HCT116 (cell line): ENCODE results near the gene FERD3L. TPM values are rescaled to one million over a fixed set of nuclear protein-coding genes. Genes with fewer than 3 reads are reported as not detected.

Source experiments
- ATAC-seq: fragments of 200-7000 bp; cut with Tn5 transposase; 2 replicates; pipeline ENCODE4 v1.9.1; 2020; ENCODE audit warnings: mild to moderate bottlenecking, moderate library complexity
- BruUV-seq: library from RNA; stranded (reverse); fragments of 400-500 nt; replicated peaks from 2 replicates; lab custom pipeline; 2021; lab: Mats Ljungman, UMichigan
- CTCF ChIA-PET: fragments of 300-600 bp; sonication (Branson Sonifier 250); formaldehyde crosslinking; loops from one replicate; lab custom pipeline; 2021; ENCODE audit warnings: antibody characterized with exemption; lab: Charles Lee
- POLR2A ChIA-PET: fragments of 300-600, 350-600 bp; sonication (Branson Sonifier 250); formaldehyde crosslinking; loops from one replicate; lab custom pipeline; 2021; ENCODE audit warnings: antibody characterized with exemption; lab: Charles Lee
- RAD21 ChIA-PET, 2 experiments: fragments of 300-600 bp; sonication (Branson Sonifier 250); formaldehyde crosslinking; loops; one replicate each; lab custom pipeline; 2023; ENCODE audit warnings: low total read pairs in 2 of 2; ENCODE audit not compliant: uncharacterized antibody in 2 of 2, unreplicated experiment in 2 of 2, low non-redundant PET in 1 of 2; lab: Charles Lee
- DNase-seq: peaks from one replicate; pipeline ENCODE4 v3.0.0-alpha.2; 2010; ENCODE audit warnings: low read depth, low spot score
- H2AFZ ChIP-seq: fragments of 200-600 bp; shearing (Covaris generic), sonication (generic); 2 replicates; pipeline ENCODE4 v1.6.1; 2017; ENCODE audit warnings: low read depth, mixed run types, mixed read lengths, antibody characterized with exemption, low read length; ENCODE audit not compliant: poor library complexity, severe bottlenecking
- H3K27ac ChIP-seq: 2 replicates; pipeline ENCODE4 v1.5.1; 2012; ENCODE audit warnings: low read depth, low read length
- H3K27me3 ChIP-seq: fragments of 200-600 bp; sonication (generic); 2 replicates; pipeline ENCODE4 v1.6.1; 2016; ENCODE audit warnings: mixed run types, low read length, mixed read lengths; ENCODE audit not compliant: insufficient read depth
- H3K36me3 ChIP-seq, 2 experiments: fragments of 200-500 bp in 1 of 2; fragments of 200-600 bp in 1 of 2; sonication (Bioruptor generic) in 1 of 2; sonication (generic) in 1 of 2; 2 replicates each; pipeline versions ENCODE4 v1.5.1 to v1.6.1; 2014 to 2016; ENCODE audit warnings: low read length in 2 of 2, inconsistent platforms in 1 of 2, mixed read lengths in 1 of 2, mixed run types in 1 of 2; ENCODE audit not compliant: insufficient read depth in 2 of 2, control insufficient read depth in 1 of 2
- H3K4me1 ChIP-seq, 2 experiments: fragments of 200-600 bp in 1 of 2; sonication (generic) in 1 of 2; 2 replicates each; pipeline versions ENCODE4 v1.5.1 to v1.6.1; 2012 to 2017; ENCODE audit warnings: low read length in 2 of 2, inconsistent platforms in 1 of 2, mild to moderate bottlenecking in 1 of 2, mixed read lengths in 1 of 2, mixed run types in 1 of 2, moderate library complexity in 1 of 2; ENCODE audit not compliant: insufficient read depth in 2 of 2, control insufficient read depth in 1 of 2
- H3K4me2 ChIP-seq: fragments of 200-600 bp; sonication (generic); 2 replicates; pipeline ENCODE4 v1.6.1; 2017; ENCODE audit warnings: mixed run types, low read length, mixed read lengths
- H3K4me3 ChIP-seq, 2 experiments: fragments of 200-600 bp in 1 of 2; sonication (generic) in 1 of 2; replicated peaks in 1 of 2; 2 replicates each; pipeline ENCODE4 v1.5.1; 2011 to 2016; ENCODE audit warnings: low read length in 2 of 2, control low read depth in 1 of 2, low read depth in 1 of 2, mild to moderate bottlenecking in 1 of 2, mixed read lengths in 1 of 2, mixed run types in 1 of 2
- H3K79me2 ChIP-seq: fragments of 200-600 bp; sonication (generic); 2 replicates; pipeline ENCODE4 v1.6.1; 2017; ENCODE audit warnings: mild to moderate bottlenecking, mixed run types, low read length, moderate library complexity, mixed read lengths; ENCODE audit not compliant: insufficient read depth
- H3K9ac ChIP-seq: fragments of 200-600 bp; sonication (generic); 2 replicates; pipeline ENCODE4 v1.6.1; 2016; ENCODE audit warnings: low read length, mixed read lengths
- H3K9me2 ChIP-seq: fragments of 200-600 bp; sonication (generic), shearing (Covaris generic); 2 replicates; pipeline ENCODE4 v1.6.1; 2017; ENCODE audit warnings: mixed run types, mild to moderate bottlenecking, moderate library complexity; ENCODE audit not compliant: insufficient read depth
- H3K9me3 ChIP-seq, 2 experiments: fragments of 200-500 bp in 1 of 2; fragments of 200-600 bp in 1 of 2; sonication (Bioruptor generic) in 1 of 2; sonication (generic) in 1 of 2; 2 replicates each; pipeline ENCODE4 v1.6.1; 2014 to 2017; ENCODE audit warnings: low read length in 2 of 2, mixed read lengths in 2 of 2, inconsistent platforms in 1 of 2, low read depth in 1 of 2, mild to moderate bottlenecking in 1 of 2, mixed run types in 1 of 2, moderate library complexity in 1 of 2; ENCODE audit not compliant: control insufficient read depth in 1 of 2, insufficient read depth in 1 of 2
- H4K20me1 ChIP-seq: fragments of 200-600 bp; sonication (generic), shearing (Covaris generic); 2 replicates; pipeline ENCODE4 v1.6.1; 2017; ENCODE audit warnings: mixed run types, mild to moderate bottlenecking, moderate library complexity; ENCODE audit not compliant: insufficient read depth
- CBX3 ChIP-seq: IDR thresholded peaks from 2 replicates; pipeline ENCODE4 v1.6.1; 2012; ENCODE audit warnings: low read depth
- CEBPB ChIP-seq: IDR thresholded peaks from 2 replicates; pipeline ENCODE4 v1.6.1; 2012; ENCODE audit warnings: low read depth
- CTCF ChIP-seq, 3 experiments: fragments of 200-600 bp in 1 of 3; sonication (generic) in 1 of 3; IDR thresholded peaks in 2 of 3; conservative IDR thresholded peaks in 1 of 3; 2 replicates each; pipeline ENCODE4 v1.5.1; 2012 to 2017; ENCODE audit warnings: low read depth in 2 of 3, low read length in 2 of 3, antibody characterized with exemption in 1 of 3, borderline replicate concordance in 1 of 3, control low read depth in 1 of 3, mild to moderate bottlenecking in 1 of 3, mixed read lengths in 1 of 3, mixed run types in 1 of 3, moderate library complexity in 1 of 3; ENCODE audit not compliant: insufficient read depth in 1 of 3
- ELF1 ChIP-seq: IDR thresholded peaks from 2 replicates; pipeline ENCODE4 v1.6.1; 2012; ENCODE audit warnings: low read depth, borderline replicate concordance
- FOSL1 ChIP-seq: IDR thresholded peaks from 2 replicates; pipeline ENCODE4 v1.6.1; 2012; ENCODE audit warnings: low read depth
- JUND ChIP-seq: IDR thresholded peaks from 2 replicates; pipeline ENCODE4 v1.6.1; 2012
- MAX ChIP-seq: IDR thresholded peaks from 2 replicates; pipeline ENCODE4 v1.6.1; 2012
- POLR2A ChIP-seq: IDR thresholded peaks from 2 replicates; pipeline ENCODE4 v1.7.0; 2011; ENCODE audit warnings: borderline replicate concordance; ENCODE audit not compliant: insufficient read depth, insufficient read length; ENCODE audit errors: extremely low read depth
- POLR2AphosphoS5 ChIP-seq: IDR thresholded peaks from 2 replicates; pipeline ENCODE4 v1.6.1; 2011; ENCODE audit warnings: mild to moderate bottlenecking, low read depth, low read length, moderate library complexity
- REST ChIP-seq: IDR thresholded peaks from 2 replicates; pipeline ENCODE4 v1.6.1; 2012; ENCODE audit warnings: low read depth
- SIN3A ChIP-seq: IDR thresholded peaks from 2 replicates; pipeline ENCODE4 v1.6.1; 2012; ENCODE audit warnings: low read depth
- SRF ChIP-seq: IDR thresholded peaks from 2 replicates; pipeline ENCODE4 v1.6.1; 2012; ENCODE audit warnings: low read depth
- TCF7L2 ChIP-seq: IDR thresholded peaks from 2 replicates; pipeline ENCODE4 v1.7.0; 2011; ENCODE audit warnings: borderline replicate concordance, inconsistent platforms; ENCODE audit not compliant: insufficient read depth, insufficient read length; ENCODE audit errors: extremely low read depth
- YY1 ChIP-seq: IDR thresholded peaks from 2 replicates; pipeline ENCODE4 v1.6.1; 2011; ENCODE audit warnings: low read length, low read depth, moderate library complexity, mild to moderate bottlenecking; ENCODE audit not compliant: insufficient replicate concordance; ENCODE audit errors: extremely low read depth
- ZFX ChIP-seq: fragments of 450-650 bp; IDR thresholded peaks from 2 replicates; pipeline ENCODE4 v1.6.1; 2017
- ZNF274 ChIP-seq: fragments of 200-500 bp; sonication (Bioruptor generic); IDR thresholded peaks from 2 replicates; pipeline ENCODE4 v1.6.1; 2014; ENCODE audit warnings: mild to moderate bottlenecking, low read depth, low read length, inconsistent platforms
- intact Hi-C: fragments of 100-400 bp; cut with micrococcal nuclease; formaldehyde crosslinking; loops from 2 replicates; pipeline ENCODE4 v1.10.0; 2022
- total RNA-seq: library from RNA; stranded (reverse); gene quantifications from one replicate; pipeline ENCODE4 v1.2.1, GENCODE V29; 2021; ENCODE audit not compliant: unreplicated experiment
- TF ChIP-seq, protein P1 (sequence below): IDR thresholded peaks from 2 replicates; pipeline ENCODE4 v1.6.1; 2012

The FERD3L gene
- total RNA-seq, 1 experiment from 2014 or later = not detected

- RAD21 ChIA-PET = no interaction called here
- TF ChIP-seq POLR2A = no peak
- no peak for TF ChIP-seq CTCF (IDR thresholded peaks at IDR 0.05 in 2 of 3, conservative IDR thresholded peaks at IDR 0.05 in 1 of 3; ENCODE audit: borderline replicate concordance in 1 of 3, insufficient read depth in 1 of 3, low read depth in 2 of 3, low read length in 2 of 3)
- TF ChIP-seq REST = no peak
- no peak for TF ChIP-seq ELF1
- TF ChIP-seq CBX3 = no peak
- TF ChIP-seq JUND = no peak
- no peak for TF ChIP-seq SRF
- no peak for TF ChIP-seq ZNF274
- no peak for TF ChIP-seq CEBPB
- TF ChIP-seq FOSL1 = no peak
- TF ChIP-seq, protein P1, sequence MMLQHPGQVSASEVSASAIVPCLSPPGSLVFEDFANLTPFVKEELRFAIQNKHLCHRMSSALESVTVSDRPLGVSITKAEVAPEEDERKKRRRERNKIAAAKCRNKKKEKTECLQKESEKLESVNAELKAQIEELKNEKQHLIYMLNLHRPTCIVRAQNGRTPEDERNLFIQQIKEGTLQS = no peak
- TF ChIP-seq TCF7L2 = no peak
- TF ChIP-seq SIN3A = no peak
- TF ChIP-seq YY1 = no peak
- TF ChIP-seq ZFX = no peak
- no peak for TF ChIP-seq POLR2AphosphoS5
- no peak for TF ChIP-seq MAX
- TF ChIP-seq, all 23 proteins: peak for 0
- H3K4me3 ChIP-seq = peak within 1 kb of the TSS; percentile 30 to 45
- ChIA-PET CTCF (no interaction called here), POLR2A (no interaction called here)
- no peaks in the 10 kb centered on the region for H3K36me3 ChIP-seq
- intact Hi-C loops = no loop called here
- H2AFZ ChIP-seq = no peak within 1 kb of the TSS
- no peak for DNase-seq
- no peaks in the 10 kb centered on the region for H4K20me1 ChIP-seq
- no peaks in the 10 kb centered on the region for H3K9me2 ChIP-seq
- H3K9ac ChIP-seq = no peak within 1 kb of the TSS
- H3K79me2 ChIP-seq = no peaks in the 10 kb centered on the region
- peak within 1 kb of the TSS; percentile 66 for H3K4me2 ChIP-seq
- peaks cover 0 to 5% of the 10 kb centered on the region in 2 experiments; a peak in 1 of 4 replicates for H3K4me1 ChIP-seq
- no peaks in the 10 kb centered on the region for H3K9me3 ChIP-seq
- no TSS peak for BruUV-seq
- ATAC-seq = peak; percentile 61
- peaks cover 9% of the 10 kb centered on the region; the same call in 1 of the 2 replicates for H3K27me3 ChIP-seq
- no peak within 1 kb of the TSS; the same call in 1 of the 2 replicates for H3K27ac ChIP-seq
Observed at GRCh38 chr7:19117091-19117869, 27.9 kb downstream of the FERD3L start, which contains the start of gene TWIST1. Gene TWIST1, minus strand, starts transcription at chr7:19117636. Its CDS starts 315 bp downstream, at chr7:19117321.
